Spleen (tissue), 11 donors: ENCODE measurements around the gene DGCR6L. TPM values are rescaled to one million over a fixed set of nuclear protein-coding genes. Genes with fewer than 3 reads are reported as not detected.
"Not testable (repeated sequence)": the region's sequence is repeated elsewhere in the genome, so short reads cannot be mapped to it uniquely, and the experiment has no call there.

Source experiments
- DNase-seq: peaks from one replicate; pipeline ENCODE4 v3.0.0-alpha.2; 2020
- H3K27ac ChIP-seq, 8 donors: fragments of 200-600 bp; sonication (generic) in 7 of 8; 1 replicate in 4 of 8; 2 replicates in 4 of 8; pipeline versions ENCODE4 v1.5.0 to v1.8.0; 2016 to 2021; ENCODE audit warnings: inconsistent platforms in 4 of 8, mild to moderate bottlenecking in 4 of 8, moderate library complexity in 1 of 8
- H3K27me3 ChIP-seq, 7 donors: fragments of 200-600 bp; sonication (generic) in 6 of 7; replicated peaks in 1 of 7; 1 replicate in 4 of 7; 2 replicates in 3 of 7; pipeline versions ENCODE4 v1.5.0 to v1.8.0; 2016 to 2021; ENCODE audit warnings: inconsistent platforms in 3 of 7, mild to moderate bottlenecking in 1 of 7
- H3K36me3 ChIP-seq, 6 donors: fragments of 200-600 bp; sonication (generic) in 5 of 6; 1 replicate in 4 of 6; 2 replicates in 2 of 6; pipeline versions ENCODE4 v1.5.0 to v1.8.0; 2016 to 2021; ENCODE audit warnings: inconsistent platforms in 2 of 6
- H3K4me1 ChIP-seq, 6 donors: fragments of 200-600 bp; sonication (generic) in 5 of 6; 1 replicate in 3 of 6; 2 replicates in 3 of 6; pipeline versions ENCODE4 v1.5.0 to v1.8.0; 2016 to 2021; ENCODE audit warnings: inconsistent platforms in 3 of 6
- H3K4me3 ChIP-seq, 8 donors: fragments of 200-600 bp; sonication (generic) in 7 of 8; 1 replicate in 4 of 8; 2 replicates in 4 of 8; pipeline versions ENCODE4 v1.5.0 to v1.8.0; 2016 to 2021; ENCODE audit warnings: inconsistent platforms in 4 of 8, mild to moderate bottlenecking in 4 of 8, moderate library complexity in 2 of 8
- H3K9me3 ChIP-seq, 8 donors: fragments of 200-600 bp; sonication (generic) in 7 of 8; 1 replicate in 4 of 8; 2 replicates in 4 of 8; pipeline versions ENCODE4 v1.5.0 to v1.8.0; 2016 to 2021; ENCODE audit warnings: inconsistent platforms in 4 of 8
- POLR2A ChIP-seq, 3 donors: fragments of 450-650 bp; IDR thresholded peaks; one replicate each; pipeline ENCODE4 v1.5.1; 2017; ENCODE audit warnings: antibody characterized with exemption in 3 of 3, mild to moderate bottlenecking in 1 of 3
- POLR2AphosphoS5 ChIP-seq, 3 donors: sonication (generic); formaldehyde crosslinking; IDR thresholded peaks; one replicate each; pipeline ENCODE4 v1.5.1; 2017; ENCODE audit warnings: antibody characterized with exemption in 3 of 3
- WGBS, 5 donors: extraction: QIAGEN DNeasy Blood & Tissue Kit in 3 of 5; methylation state at CpG; one replicate each; pipeline versions ENCODE4 v1.1.5 to v1.1.7; 2013 to 2018; 5-methylcytosine and 5-hydroxymethylcytosine counted together
- intact Hi-C: fragments of 100-400 bp; cut with DNase I; formaldehyde crosslinking; loops from one replicate; pipeline ENCODE4 v1.15.0; 2023; ENCODE audit warnings: low total_unique reads
- polyA plus RNA-seq, 3 donors: library from polyadenylated mRNA; stranded (reverse); fragments of 200-250 nt; gene quantifications; one replicate each; pipeline ENCODE4 v1.2.1, GENCODE V29; 2013
- total RNA-seq, 7 donors: library from RNA; depleted of rRNA in 3 of 7; stranded (reverse); fragments of >200 nt in 3 of 7; fragmentation: NEBNext Ultra II Directional in 4 of 7; extraction: Animal tissue kit (Norgen Biotek cat#: 25700) in 4 of 7; gene quantifications; one replicate each; pipeline versions ENCODE4 v1.1.0 to v1.2.1, GENCODE V29; 2016 to 2021
- TF ChIP-seq, protein P1 (sequence below), 11 experiments: fragments of 200-600 bp in 7 of 11; fragments of 450-650 bp in 4 of 11; sonication (generic) in 4 of 11; IDR thresholded peaks in 8 of 11; conservative IDR thresholded peaks in 3 of 11; 1 replicate in 7 of 11; 2 replicates in 4 of 11; pipeline versions ENCODE4 v1.4.0 to v1.8.0; 2016 to 2021; ENCODE audit warnings: antibody characterized with exemption in 11 of 11, inconsistent platforms in 4 of 11, mild to moderate bottlenecking in 1 of 11
- donor health status: healthy with polysubstance abuse.
- donor health status: DM: no; HTN: no; CAD: no; lungs with moderate emphysema.
- donor health status: DM: no; HTN: no; CAD: no.
- donor health status: Bipolar disorder and iron deficiency.
- donor health status: healthy.
- donor health status: DM: no; HTN: no; CAD: no.
- donor health status: DM: yes; HTN: yes; CAD: no.

The DGCR6L gene
- total and polyA plus RNA-seq, 10 donors = 25.6 to 70.0 (median 34.9) TPM

DNA sequence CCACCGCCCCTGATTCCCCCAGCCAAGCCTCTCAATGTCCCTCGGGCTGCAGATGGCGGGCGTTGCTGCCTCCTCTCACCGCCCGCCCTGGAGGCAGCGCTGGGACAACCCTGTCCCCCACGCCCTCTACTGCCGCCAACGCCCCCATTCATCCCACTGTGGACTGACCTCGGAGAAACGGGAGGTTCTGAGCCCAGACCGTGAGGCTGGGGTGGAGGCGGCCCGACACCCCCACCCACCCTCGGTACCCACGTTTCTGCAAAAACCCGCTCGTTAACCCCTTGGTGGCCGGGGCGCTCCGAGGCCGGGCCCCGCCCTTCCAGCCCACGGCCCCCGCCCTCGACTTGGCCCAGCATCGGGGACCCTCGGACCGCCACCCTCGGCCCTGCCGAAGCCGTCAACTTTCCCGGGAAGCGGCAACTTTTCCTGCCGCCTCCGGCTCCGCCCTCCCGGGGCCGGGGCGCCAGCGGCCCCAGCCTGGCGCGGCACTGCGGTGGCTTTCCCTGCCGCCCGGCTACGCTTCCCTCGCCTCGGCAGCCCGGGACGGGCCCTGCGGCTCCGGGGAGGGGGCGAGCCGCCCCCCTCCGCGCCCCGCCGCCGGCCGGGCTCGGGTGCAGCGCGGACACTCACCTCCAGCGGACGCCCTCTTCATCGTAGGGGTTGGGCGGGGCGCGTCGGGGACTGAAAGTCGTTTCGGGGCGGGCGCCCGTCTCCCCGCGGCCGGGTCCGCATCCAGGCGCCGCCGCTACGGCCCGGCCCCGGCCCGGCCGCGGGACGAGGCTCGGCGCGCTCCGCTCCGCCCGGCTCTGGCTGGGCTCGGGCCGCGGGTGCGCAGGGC lies 52.2 kb downstream of the DGCR6L start:
- H3K4me3 ChIP-seq = peak overlapping the region; percentile 25 to 73 (median 48)
- peaks cover 7 to 59% (median 36%) of the 10 kb centered on the region in 6 donors for H3K4me1 ChIP-seq
- intact Hi-C loops = loop anchor here (5.0 kb wide), 1 partner anchor 110 kb away; no protein-coding TSS in a partner anchor
- DNase-seq = no peak
- 2 to 5% (median 3%) methylated on average over 25 to 101 of the region's 101 CpGs for WGBS, 5 donors
- H3K9me3 ChIP-seq = no peaks in the 10 kb centered on the region
- peak overlapping the region in 6 of 8 donors; percentile 39 to 64 (median 50) for H3K27ac ChIP-seq
- H3K27me3 ChIP-seq = peaks cover 0 to 16% (median 10%) of the 10 kb centered on the region in 7 donors
- TF ChIP-seq POLR2AphosphoS5 (IDR thresholded peaks at IDR 0.05) (no peak), POLR2A (IDR thresholded peaks at IDR 0.05) (no peak)
- TF ChIP-seq, protein P1, sequence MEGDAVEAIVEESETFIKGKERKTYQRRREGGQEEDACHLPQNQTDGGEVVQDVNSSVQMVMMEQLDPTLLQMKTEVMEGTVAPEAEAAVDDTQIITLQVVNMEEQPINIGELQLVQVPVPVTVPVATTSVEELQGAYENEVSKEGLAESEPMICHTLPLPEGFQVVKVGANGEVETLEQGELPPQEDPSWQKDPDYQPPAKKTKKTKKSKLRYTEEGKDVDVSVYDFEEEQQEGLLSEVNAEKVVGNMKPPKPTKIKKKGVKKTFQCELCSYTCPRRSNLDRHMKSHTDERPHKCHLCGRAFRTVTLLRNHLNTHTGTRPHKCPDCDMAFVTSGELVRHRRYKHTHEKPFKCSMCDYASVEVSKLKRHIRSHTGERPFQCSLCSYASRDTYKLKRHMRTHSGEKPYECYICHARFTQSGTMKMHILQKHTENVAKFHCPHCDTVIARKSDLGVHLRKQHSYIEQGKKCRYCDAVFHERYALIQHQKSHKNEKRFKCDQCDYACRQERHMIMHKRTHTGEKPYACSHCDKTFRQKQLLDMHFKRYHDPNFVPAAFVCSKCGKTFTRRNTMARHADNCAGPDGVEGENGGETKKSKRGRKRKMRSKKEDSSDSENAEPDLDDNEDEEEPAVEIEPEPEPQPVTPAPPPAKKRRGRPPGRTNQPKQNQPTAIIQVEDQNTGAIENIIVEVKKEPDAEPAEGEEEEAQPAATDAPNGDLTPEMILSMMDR (IDR thresholded peaks at IDR 0.05 in 8 of 11, conservative IDR thresholded peaks at IDR 0.05 in 3 of 11) = no peak
- no peaks in the 10 kb centered on the region for H3K36me3 ChIP-seq

DNA sequence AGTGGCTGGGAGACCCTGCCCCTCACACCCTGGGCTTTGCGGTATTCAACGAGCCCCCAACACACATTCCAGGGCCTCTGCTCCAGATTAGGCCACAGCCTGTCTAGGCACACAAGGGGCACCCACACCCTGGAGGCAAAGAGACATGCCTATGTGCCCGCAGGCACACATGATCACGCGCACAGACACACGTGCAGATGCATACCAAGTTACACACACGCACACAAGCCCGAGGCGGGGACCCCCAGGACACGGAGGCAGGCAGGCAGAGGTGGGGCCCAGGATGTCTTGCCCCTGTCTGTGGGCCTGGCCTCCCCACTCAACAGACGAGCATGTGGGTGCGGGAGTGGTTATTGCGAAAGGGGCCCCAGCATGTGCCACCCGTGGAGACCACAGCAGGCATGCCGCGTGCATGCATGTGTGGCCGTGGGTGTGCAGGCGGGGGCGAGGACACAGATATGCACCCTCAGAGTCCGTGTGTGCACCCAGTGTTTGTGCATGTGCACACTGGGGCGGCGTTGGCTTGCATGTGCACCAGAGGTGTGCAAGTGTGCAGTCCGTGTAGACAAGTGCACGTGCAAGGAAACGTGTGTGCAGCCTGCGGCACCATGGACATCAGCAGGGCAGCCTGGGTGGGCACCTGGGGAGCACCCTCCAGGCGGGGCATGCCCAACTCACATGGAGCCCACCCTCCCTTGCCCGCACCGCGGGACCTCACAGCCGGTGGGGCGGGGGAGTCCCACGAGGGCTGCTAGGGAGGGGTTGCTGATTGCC lies 53.0 kb downstream of the DGCR6L start:
- H3K9me3 ChIP-seq, H3K36me3 ChIP-seq, DNase-seq: not testable (repeated sequence)
- Histone ChIP-seq H3K27me3 (peaks cover 0 to 16% (median 10%) of the 10 kb centered on the region in 7 donors), H3K4me1 (peaks cover 7 to 66% (median 41%) of the 10 kb centered on the region in 6 donors), H3K27ac (peak overlapping the region in 1 of 8 donors; percentile 61), H3K4me3 (peak overlapping the region in 7 of 8 donors; percentile 40 to 73 (median 48))
- intact Hi-C loops = loop anchor here (5.0 kb wide), 1 partner anchor 110 kb away; no protein-coding TSS in a partner anchor
- 54 to 66% (median 59%) methylated on average over 16 to 33 of the region's 33 CpGs for WGBS, 5 donors

DNA sequence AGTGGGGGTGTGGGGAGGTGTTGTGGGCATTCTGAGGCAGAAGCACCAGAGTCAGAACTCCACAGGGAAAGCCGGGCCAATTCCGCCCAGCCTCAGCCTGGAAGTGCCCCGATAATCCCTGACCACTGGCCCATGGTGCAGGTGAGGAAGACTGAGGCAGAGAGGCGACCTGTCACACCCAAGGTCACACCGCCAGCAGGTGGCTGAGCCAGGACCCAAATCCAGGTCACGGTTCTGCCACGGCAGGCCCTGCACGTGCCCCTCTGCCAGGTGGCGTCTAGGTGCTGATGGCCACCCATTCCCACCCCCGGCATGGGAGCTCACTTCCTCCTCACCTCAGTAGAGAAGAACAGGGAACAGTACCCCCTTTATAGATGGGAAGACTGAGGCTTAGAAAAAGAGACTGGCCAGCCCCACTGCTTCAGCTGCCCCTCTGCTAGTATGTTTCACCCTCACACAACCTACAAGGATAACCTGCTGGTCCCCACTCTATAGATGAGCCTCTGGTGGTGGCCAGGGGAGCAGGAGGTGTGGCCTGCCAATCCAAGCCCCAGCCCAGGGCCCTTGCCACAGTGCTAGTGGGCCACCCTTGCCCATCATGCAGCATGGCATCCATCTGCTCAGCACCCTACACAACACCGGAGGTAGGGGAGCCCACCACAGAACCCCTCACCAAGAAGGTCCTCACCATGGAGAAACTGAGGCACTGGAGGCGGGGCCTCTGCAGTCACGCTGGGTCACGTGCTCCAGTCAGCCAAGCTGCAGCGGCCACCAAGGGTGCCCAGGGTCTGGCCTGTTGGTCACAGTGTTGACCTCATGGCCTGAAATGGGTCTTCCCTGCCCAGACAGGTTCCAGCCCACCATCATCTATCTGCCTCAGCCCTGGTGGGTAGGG lies 53.8 kb downstream of the DGCR6L start:
- Histone ChIP-seq H3K27ac (peak overlapping the region in 2 of 8 donors; percentile 37 to 62), H3K4me1 (peaks cover 7 to 73% (median 44%) of the 10 kb centered on the region in 6 donors), H3K27me3 (peaks cover 0 to 16% (median 10%) of the 10 kb centered on the region in 7 donors)
- DNase-seq, H3K36me3 ChIP-seq, H3K4me3 ChIP-seq, H3K9me3 ChIP-seq: not testable (repeated sequence)
- intact Hi-C loops = loop anchor here (5.0 kb wide), 1 partner anchor 109 kb away; no protein-coding TSS in a partner anchor
- WGBS, 5 donors = 75 to 100% (median 86%) methylated on average over 3 to 15 of the region's 15 CpGs

DNA sequence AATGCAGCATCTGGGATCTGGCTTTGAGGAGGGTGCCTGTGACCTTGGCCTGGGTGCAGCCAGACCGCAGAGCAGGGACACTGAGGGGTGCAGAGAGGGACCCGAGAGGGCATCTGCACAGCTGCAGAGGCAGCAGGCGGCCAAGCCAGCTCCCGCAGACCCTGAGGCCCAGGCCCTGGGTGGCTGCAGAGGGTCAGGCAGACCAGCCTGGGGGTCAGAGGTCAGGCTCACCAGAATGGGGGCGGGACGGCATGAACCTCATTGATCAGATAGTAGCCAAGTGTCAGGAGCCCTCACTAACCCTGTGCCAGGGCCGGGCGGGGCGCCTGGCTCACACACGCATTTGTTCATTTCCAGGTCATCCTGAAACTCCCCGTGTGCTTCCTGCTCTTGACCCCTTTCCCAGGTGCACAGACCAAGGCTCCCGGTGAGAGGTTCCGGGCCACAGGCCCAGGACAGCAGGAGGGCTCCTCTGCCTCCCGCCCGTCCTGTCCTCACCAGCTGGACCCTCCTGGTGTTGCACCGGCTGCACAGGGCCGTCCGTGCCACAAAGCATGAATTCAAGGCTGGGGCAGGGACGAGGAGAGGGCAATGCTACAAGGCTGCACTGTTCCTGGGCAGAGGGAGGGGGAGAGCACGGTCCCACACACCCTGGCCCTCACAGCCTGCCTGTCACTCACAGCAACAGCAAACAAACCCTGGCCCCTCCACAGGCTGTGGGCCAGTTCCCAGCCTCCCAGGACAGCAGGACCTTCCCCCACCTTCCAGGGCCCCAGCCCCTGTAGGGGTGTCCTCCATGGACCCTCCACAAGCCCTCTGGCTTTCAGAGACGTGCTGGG lies 55.0 kb downstream of the DGCR6L start:
- WGBS, 5 donors = 62 to 67% (median 67%) methylated on average over 12 to 21 of the region's 21 CpGs
- no peak overlapping the region for H3K4me3 ChIP-seq
- peaks cover 0 to 16% (median 10%) of the 10 kb centered on the region in 7 donors for H3K27me3 ChIP-seq
- DNase-seq = no peak
- intact Hi-C loops = loop anchor here (5.0 kb wide), 1 partner anchor 108 kb away; no protein-coding TSS in a partner anchor
- no peaks in the 10 kb centered on the region for H3K9me3 ChIP-seq
- H3K27ac ChIP-seq = peak overlapping the region in 5 of 8 donors; percentile 14 to 62 (median 37)
- peak; percentile 15 to 53 (median 50) for TF ChIP-seq POLR2AphosphoS5 (IDR thresholded peaks at IDR 0.05)
- TF ChIP-seq, protein P1 (IDR thresholded peaks at IDR 0.05 in 8 of 11, conservative IDR thresholded peaks at IDR 0.05 in 3 of 11) = no peak
- peaks cover 7 to 85% (median 50%) of the 10 kb centered on the region in 6 donors for H3K4me1 ChIP-seq
- no peaks in the 10 kb centered on the region for H3K36me3 ChIP-seq
